ENCODE results near the gene MFSD6L.
A peak's percentile ranks its signal among the peaks of the same experiment; 100 is the strongest.

The MFSD6L gene

GRCh38 chr17:8791248-8791909, 7.8 kb downstream of the MFSD6L start:
- H3K4me3 ChIP-seq (ENCODE audit: low read depth, low read length) = no peak overlapping the region
- TF ChIP-seq CTCF (IDR thresholded peaks at IDR 0.05; ENCODE audit: low read depth, low read length) = no peak

GRCh38 chr17:8789743-8790142, 9.4 kb downstream of the MFSD6L start:
- H3K4me3 ChIP-seq (ENCODE audit: low read depth, low read length) = no peak overlapping the region
- TF ChIP-seq CTCF (IDR thresholded peaks at IDR 0.05; ENCODE audit: low read depth, low read length) = no peak

- no peak overlapping the region for H3K4me3 ChIP-seq (ENCODE audit: low read depth, low read length)
- no peak for TF ChIP-seq CTCF (IDR thresholded peaks at IDR 0.05; ENCODE audit: low read depth, low read length)
Observed at GRCh38 chr17:8788998-8789397, 10.2 kb downstream of the MFSD6L start.

- peak; percentile 92 for TF ChIP-seq CTCF (IDR thresholded peaks at IDR 0.05; ENCODE audit: low read depth, low read length)
- H3K4me3 ChIP-seq (ENCODE audit: low read depth, low read length) = no peak overlapping the region
Observed at GRCh38 chr17:8785547-8786413, 13.4 kb downstream of the MFSD6L start.

GRCh38 chr17:8782176-8782575, 17.0 kb downstream of the MFSD6L start:
- H3K4me3 ChIP-seq (ENCODE audit: low read depth, low read length) = no peak overlapping the region
- no peak for TF ChIP-seq CTCF (IDR thresholded peaks at IDR 0.05; ENCODE audit: low read depth, low read length)

GRCh38 chr17:8781776-8782175, 17.4 kb downstream of the MFSD6L start:
- TF ChIP-seq CTCF (IDR thresholded peaks at IDR 0.05; ENCODE audit: low read depth, low read length) = no peak

GRCh38 chr17:8776881-8777280, 22.3 kb downstream of the MFSD6L start:
- no peak for TF ChIP-seq CTCF (IDR thresholded peaks at IDR 0.05; ENCODE audit: low read depth, low read length)

More at GRCh38 chr17:8781776-8782175, 17.4 kb downstream of the MFSD6L start:
- no peak overlapping the region for H3K4me3 ChIP-seq (ENCODE audit: low read depth, low read length)

More at GRCh38 chr17:8776881-8777280, 22.3 kb downstream of the MFSD6L start:
- H3K4me3 ChIP-seq (ENCODE audit: low read depth, low read length) = no peak overlapping the region
